CD4-positive, alpha-beta T cell treated with Interferon gamma for 1 hour (primary cell): ENCODE data around the gene EXD3.

Source experiments
- DNase-seq: peaks from one replicate; pipeline ENCODE4 v3.0.0-alpha.2; 2020

The EXD3 gene

GRCh38 chr9:137446851-137447471 is 24.0 kb upstream of the EXD3 start:
- DNase-seq, result peak; percentile 38

- no peak for DNase-seq
Observed at GRCh38 chr9:137445930-137446431, 23.0 kb upstream of the EXD3 start.

GRCh38 chr9:137445275-137445807 is 22.4 kb upstream of the EXD3 start:
- peak; percentile 83 for DNase-seq

- no peak for DNase-seq
Observed at GRCh38 chr9:137444106-137444790, 21.3 kb upstream of the EXD3 start.

GRCh38 chr9:137441935-137442321 is 19.0 kb upstream of the EXD3 start:
- DNase-seq, result no peak

- no peak for DNase-seq
Observed at GRCh38 chr9:137441289-137441934, 18.4 kb upstream of the EXD3 start, which contains the start of gene ENTPD8. ENTPD8 (minus strand) TSS chr9:137441357; CDS start chr9:137438285, 3,072 bp downstream.

- no peak for DNase-seq
Observed at GRCh38 chr9:137439158-137439714, 16.3 kb upstream of the EXD3 start.

GRCh38 chr9:137438591-137439157 is 15.7 kb upstream of the EXD3 start:
- DNase-seq, result no peak

- DNase-seq, result no peak
Observed at GRCh38 chr9:137437691-137438590, 15.0 kb upstream of the EXD3 start.

GRCh38 chr9:137436761-137437600 is 14.0 kb upstream of the EXD3 start:
- no peak for DNase-seq

- DNase-seq, result no peak
Observed at GRCh38 chr9:137435980-137436760, 13.2 kb upstream of the EXD3 start.

- DNase-seq, result no peak
Observed at GRCh38 chr9:137435381-137435891, 12.5 kb upstream of the EXD3 start.

- no peak for DNase-seq
Observed at GRCh38 chr9:137434498-137435380, 11.8 kb upstream of the EXD3 start.

- no peak for DNase-seq
Observed at GRCh38 chr9:137433916-137434431, 11.0 kb upstream of the EXD3 start.

- DNase-seq, result no peak
Observed at GRCh38 chr9:137433349-137433915, 10.5 kb upstream of the EXD3 start.

- no peak for DNase-seq
Observed at GRCh38 chr9:137432687-137433348, 9.9 kb upstream of the EXD3 start.

- DNase-seq, result no peak
Observed at GRCh38 chr9:137431416-137431931, 8.5 kb upstream of the EXD3 start.
